ENCODE data around the gene TPK1. TPM values are rescaled to one million over a fixed set of nuclear protein-coding genes. Genes with fewer than 3 reads are reported as not detected.

TPK1 gene
- total and polyA plus RNA-seq, 3 donors from 2014 or later, result 10.9 to 17.2 (median 12.6) TPM

GRCh38 chr7:144869082-144869481, 33.2 kb upstream of the TPK1 start:
- Histone ChIP-seq H3K27ac (no peak overlapping the region), H3K36me3 (ENCODE audit: low read depth, missing control alignments) (no peaks in the 10 kb centered on the region), H3K4me3 (no peak overlapping the region), H3K27me3 (no peaks in the 10 kb centered on the region), H3K4me1 (no peaks in the 10 kb centered on the region), H3K9me3 (no peaks in the 10 kb centered on the region)
- no peak for TF ChIP-seq CTCF (IDR thresholded peaks at IDR 0.05)
- TF ChIP-seq POLR2A (IDR thresholded peaks at IDR 0.05), result no peak
- WGBS, 2 donors, result 39 to 53% methylated on average over 8 of the region's 8 CpGs
- no peak for DNase-seq
- intact Hi-C loops (cut with DNase I; ENCODE audit: low total_unique reads), result no loop called here

- WGBS, 2 donors, result 88 to 90% methylated on average over 3 of the region's 3 CpGs
- intact Hi-C loops (cut with DNase I; ENCODE audit: low total_unique reads), result no loop called here
- no peaks in the 10 kb centered on the region for H3K27me3 ChIP-seq
These were observed 30.3 kb upstream of the TPK1 start for GRCh38 chr7:144866189-144866588.

GRCh38 chr7:144863320-144863647, 27.4 kb upstream of the TPK1 start:
- TF ChIP-seq POLR2A (IDR thresholded peaks at IDR 0.05) (no peak), CTCF (IDR thresholded peaks at IDR 0.05) (no peak)
- no peak overlapping the region for H3K4me3 ChIP-seq
- H3K9me3 ChIP-seq, result no peaks in the 10 kb centered on the region
- no peaks in the 10 kb centered on the region for H3K27me3 ChIP-seq
- intact Hi-C loops (cut with DNase I; ENCODE audit: low total_unique reads), result no loop called here
- no peak for DNase-seq
- WGBS, 2 donors, result 93 to 95% methylated on average over 5 of the region's 5 CpGs
- H3K27ac ChIP-seq, result no peak overlapping the region
- no peaks in the 10 kb centered on the region for H3K36me3 ChIP-seq (ENCODE audit: low read depth, missing control alignments)
- H3K4me1 ChIP-seq, result no peaks in the 10 kb centered on the region

More at GRCh38 chr7:144866189-144866588, 30.3 kb upstream of the TPK1 start:
- H3K27ac ChIP-seq, result no peak overlapping the region
- no peak for TF ChIP-seq POLR2A (IDR thresholded peaks at IDR 0.05)
- no peak for TF ChIP-seq CTCF (IDR thresholded peaks at IDR 0.05)
- DNase-seq, result no peak
- no peak overlapping the region for H3K4me3 ChIP-seq
- no peaks in the 10 kb centered on the region for H3K4me1 ChIP-seq
- no peaks in the 10 kb centered on the region for H3K36me3 ChIP-seq (ENCODE audit: low read depth, missing control alignments)
- H3K9me3 ChIP-seq, result no peaks in the 10 kb centered on the region

GRCh38 chr7:144862612-144863319, 26.9 kb upstream of the TPK1 start:
- H3K27ac ChIP-seq, result no peak overlapping the region
- TF ChIP-seq POLR2A (IDR thresholded peaks at IDR 0.05) (no peak), CTCF (IDR thresholded peaks at IDR 0.05) (no peak)
- no peak overlapping the region for H3K4me3 ChIP-seq
- WGBS, 2 donors, result 89 to 94% methylated on average over 2 of the region's 2 CpGs
- H3K4me1 ChIP-seq, result no peaks in the 10 kb centered on the region
- no peaks in the 10 kb centered on the region for H3K36me3 ChIP-seq (ENCODE audit: low read depth, missing control alignments)
- no peak for DNase-seq
- intact Hi-C loops (cut with DNase I; ENCODE audit: low total_unique reads), result no loop called here
- H3K9me3 ChIP-seq, result no peaks in the 10 kb centered on the region
- H3K27me3 ChIP-seq, result no peaks in the 10 kb centered on the region

GRCh38 chr7:144859739-144860138, 23.9 kb upstream of the TPK1 start:
- intact Hi-C loops (cut with DNase I; ENCODE audit: low total_unique reads), result no loop called here
- TF ChIP-seq CTCF (IDR thresholded peaks at IDR 0.05) (no peak), POLR2A (IDR thresholded peaks at IDR 0.05) (no peak)
- no peaks in the 10 kb centered on the region for H3K27me3 ChIP-seq
- H3K36me3 ChIP-seq (ENCODE audit: low read depth, missing control alignments), result no peaks in the 10 kb centered on the region
- no peak overlapping the region for H3K4me3 ChIP-seq
- no peaks in the 10 kb centered on the region for H3K4me1 ChIP-seq
- no peaks in the 10 kb centered on the region for H3K9me3 ChIP-seq
- DNase-seq, result no peak
- H3K27ac ChIP-seq, result no peak overlapping the region
- WGBS, 2 donors, result 59 to 60% methylated on average over 3 of the region's 3 CpGs
